Measurements from ENCODE around the gene SMAD6. TPM values are rescaled to one million over a fixed set of nuclear protein-coding genes. Genes with fewer than 3 reads are reported as not detected.

Gene SMAD6
- total and polyA plus RNA-seq, 10 of the 15 experiments (the other 5 are each of a cell fraction or from before 2014, with no cell fraction given): under 0.01 to 0.10 (median 0.03) TPM; not detected in 7

DNA sequence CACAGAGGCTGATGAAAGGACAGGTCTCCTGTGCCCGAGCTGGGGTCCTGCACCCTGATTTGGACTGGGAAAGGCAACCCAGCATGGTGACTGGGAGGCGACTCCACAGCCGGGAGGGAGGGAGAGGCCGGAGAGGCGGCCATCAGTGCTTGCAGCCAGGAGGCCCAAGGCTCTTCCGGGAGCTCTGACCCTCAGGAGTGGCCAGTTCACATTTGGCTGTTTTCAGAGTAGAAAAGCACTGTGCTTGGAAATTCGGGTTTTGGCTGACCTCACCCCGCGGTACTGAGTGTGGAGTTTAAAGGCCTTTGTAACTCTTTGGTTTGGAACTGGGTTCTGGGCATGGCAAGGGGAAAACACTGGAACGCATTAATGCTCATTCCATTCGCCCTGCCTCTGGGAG is 31.9 kb downstream of the SMAD6 start (continued):
- TF ChIP-seq, protein P1, sequence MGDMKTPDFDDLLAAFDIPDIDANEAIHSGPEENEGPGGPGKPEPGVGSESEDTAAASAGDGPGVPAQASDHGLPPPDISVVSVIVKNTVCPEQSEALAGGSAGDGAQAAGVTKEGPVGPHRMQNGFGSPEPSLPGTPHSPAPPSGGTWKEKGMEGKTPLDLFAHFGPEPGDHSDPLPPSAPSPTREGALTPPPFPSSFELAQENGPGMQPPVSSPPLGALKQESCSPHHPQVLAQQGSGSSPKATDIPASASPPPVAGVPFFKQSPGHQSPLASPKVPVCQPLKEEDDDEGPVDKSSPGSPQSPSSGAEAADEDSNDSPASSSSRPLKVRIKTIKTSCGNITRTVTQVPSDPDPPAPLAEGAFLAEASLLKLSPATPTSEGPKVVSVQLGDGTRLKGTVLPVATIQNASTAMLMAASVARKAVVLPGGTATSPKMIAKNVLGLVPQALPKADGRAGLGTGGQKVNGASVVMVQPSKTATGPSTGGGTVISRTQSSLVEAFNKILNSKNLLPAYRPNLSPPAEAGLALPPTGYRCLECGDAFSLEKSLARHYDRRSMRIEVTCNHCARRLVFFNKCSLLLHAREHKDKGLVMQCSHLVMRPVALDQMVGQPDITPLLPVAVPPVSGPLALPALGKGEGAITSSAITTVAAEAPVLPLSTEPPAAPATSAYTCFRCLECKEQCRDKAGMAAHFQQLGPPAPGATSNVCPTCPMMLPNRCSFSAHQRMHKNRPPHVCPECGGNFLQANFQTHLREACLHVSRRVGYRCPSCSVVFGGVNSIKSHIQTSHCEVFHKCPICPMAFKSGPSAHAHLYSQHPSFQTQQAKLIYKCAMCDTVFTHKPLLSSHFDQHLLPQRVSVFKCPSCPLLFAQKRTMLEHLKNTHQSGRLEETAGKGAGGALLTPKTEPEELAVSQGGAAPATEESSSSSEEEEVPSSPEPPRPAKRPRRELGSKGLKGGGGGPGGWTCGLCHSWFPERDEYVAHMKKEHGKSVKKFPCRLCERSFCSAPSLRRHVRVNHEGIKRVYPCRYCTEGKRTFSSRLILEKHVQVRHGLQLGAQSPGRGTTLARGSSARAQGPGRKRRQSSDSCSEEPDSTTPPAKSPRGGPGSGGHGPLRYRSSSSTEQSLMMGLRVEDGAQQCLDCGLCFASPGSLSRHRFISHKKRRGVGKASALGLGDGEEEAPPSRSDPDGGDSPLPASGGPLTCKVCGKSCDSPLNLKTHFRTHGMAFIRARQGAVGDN (IDR thresholded peaks at IDR 0.05): no peak
- TF ChIP-seq, protein P2, sequence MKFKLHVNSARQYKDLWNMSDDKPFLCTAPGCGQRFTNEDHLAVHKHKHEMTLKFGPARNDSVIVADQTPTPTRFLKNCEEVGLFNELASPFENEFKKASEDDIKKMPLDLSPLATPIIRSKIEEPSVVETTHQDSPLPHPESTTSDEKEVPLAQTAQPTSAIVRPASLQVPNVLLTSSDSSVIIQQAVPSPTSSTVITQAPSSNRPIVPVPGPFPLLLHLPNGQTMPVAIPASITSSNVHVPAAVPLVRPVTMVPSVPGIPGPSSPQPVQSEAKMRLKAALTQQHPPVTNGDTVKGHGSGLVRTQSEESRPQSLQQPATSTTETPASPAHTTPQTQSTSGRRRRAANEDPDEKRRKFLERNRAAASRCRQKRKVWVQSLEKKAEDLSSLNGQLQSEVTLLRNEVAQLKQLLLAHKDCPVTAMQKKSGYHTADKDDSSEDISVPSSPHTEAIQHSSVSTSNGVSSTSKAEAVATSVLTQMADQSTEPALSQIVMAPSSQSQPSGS (IDR thresholded peaks at IDR 0.05; ENCODE audit: low read length): no peak
- TF ChIP-seq IRF4 (IDR thresholded peaks at IDR 0.05; ENCODE audit: low read depth, low read length): no peak
- TF ChIP-seq, protein P3, sequence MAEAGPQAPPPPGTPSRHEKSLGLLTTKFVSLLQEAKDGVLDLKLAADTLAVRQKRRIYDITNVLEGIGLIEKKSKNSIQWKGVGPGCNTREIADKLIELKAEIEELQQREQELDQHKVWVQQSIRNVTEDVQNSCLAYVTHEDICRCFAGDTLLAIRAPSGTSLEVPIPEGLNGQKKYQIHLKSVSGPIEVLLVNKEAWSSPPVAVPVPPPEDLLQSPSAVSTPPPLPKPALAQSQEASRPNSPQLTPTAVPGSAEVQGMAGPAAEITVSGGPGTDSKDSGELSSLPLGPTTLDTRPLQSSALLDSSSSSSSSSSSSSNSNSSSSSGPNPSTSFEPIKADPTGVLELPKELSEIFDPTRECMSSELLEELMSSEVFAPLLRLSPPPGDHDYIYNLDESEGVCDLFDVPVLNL (IDR thresholded peaks at IDR 0.05; ENCODE audit: low read depth, low read length): no peak
- TF ChIP-seq SRF (IDR thresholded peaks at IDR 0.05; ENCODE audit: low read depth in 2 of 2, low read length in 2 of 2): no peak
- TF ChIP-seq, protein P4, sequence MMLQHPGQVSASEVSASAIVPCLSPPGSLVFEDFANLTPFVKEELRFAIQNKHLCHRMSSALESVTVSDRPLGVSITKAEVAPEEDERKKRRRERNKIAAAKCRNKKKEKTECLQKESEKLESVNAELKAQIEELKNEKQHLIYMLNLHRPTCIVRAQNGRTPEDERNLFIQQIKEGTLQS (IDR thresholded peaks at IDR 0.05; ENCODE audit: borderline replicate concordance, extremely low read depth, low read depth, low read length): no peak
- TF ChIP-seq CBFB (IDR thresholded peaks at IDR 0.05; ENCODE audit: low read depth): no peak
- no peak for TF ChIP-seq TBL1XR1 (IDR thresholded peaks at IDR 0.05; ENCODE audit: low read depth, low read length)
- no peak for TF ChIP-seq YBX1 (IDR thresholded peaks at IDR 0.05)
- TF ChIP-seq, protein P5, sequence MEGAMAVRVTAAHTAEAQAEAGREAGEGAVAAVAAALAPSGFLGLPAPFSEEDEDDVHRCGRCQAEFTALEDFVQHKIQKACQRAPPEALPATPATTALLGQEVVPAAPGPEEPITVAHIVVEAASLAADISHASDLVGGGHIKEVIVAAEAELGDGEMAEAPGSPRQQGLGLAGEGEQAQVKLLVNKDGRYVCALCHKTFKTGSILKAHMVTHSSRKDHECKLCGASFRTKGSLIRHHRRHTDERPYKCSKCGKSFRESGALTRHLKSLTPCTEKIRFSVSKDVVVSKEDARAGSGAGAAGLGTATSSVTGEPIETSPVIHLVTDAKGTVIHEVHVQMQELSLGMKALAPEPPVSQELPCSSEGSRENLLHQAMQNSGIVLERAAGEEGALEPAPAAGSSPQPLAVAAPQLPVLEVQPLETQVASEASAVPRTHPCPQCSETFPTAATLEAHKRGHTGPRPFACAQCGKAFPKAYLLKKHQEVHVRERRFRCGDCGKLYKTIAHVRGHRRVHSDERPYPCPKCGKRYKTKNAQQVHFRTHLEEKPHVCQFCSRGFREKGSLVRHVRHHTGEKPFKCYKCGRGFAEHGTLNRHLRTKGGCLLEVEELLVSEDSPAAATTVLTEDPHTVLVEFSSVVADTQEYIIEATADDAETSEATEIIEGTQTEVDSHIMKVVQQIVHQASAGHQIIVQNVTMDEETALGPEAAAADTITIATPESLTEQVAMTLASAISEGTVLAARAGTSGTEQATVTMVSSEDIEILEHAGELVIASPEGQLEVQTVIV (IDR thresholded peaks at IDR 0.05; ENCODE audit: borderline replicate concordance, partially characterized antibody): no peak
- TF ChIP-seq EED (IDR thresholded peaks at IDR 0.05; ENCODE audit: low read depth): no peak
- no peak for TF ChIP-seq ZBED1 (IDR thresholded peaks at IDR 0.05; ENCODE audit: borderline replicate concordance)
- TF ChIP-seq ATF7 (IDR thresholded peaks at IDR 0.05; ENCODE audit: low read depth): no peak

Data from GM12878 (cell line).